ENCODE data around the gene GYG2. TPM values are rescaled to one million over a fixed set of nuclear protein-coding genes. Genes with fewer than 3 reads are reported as not detected.

Gene GYG2
- total and polyA plus RNA-seq, 8 donors: 2.2 to 8.6 (median 4.9) TPM

DNA sequence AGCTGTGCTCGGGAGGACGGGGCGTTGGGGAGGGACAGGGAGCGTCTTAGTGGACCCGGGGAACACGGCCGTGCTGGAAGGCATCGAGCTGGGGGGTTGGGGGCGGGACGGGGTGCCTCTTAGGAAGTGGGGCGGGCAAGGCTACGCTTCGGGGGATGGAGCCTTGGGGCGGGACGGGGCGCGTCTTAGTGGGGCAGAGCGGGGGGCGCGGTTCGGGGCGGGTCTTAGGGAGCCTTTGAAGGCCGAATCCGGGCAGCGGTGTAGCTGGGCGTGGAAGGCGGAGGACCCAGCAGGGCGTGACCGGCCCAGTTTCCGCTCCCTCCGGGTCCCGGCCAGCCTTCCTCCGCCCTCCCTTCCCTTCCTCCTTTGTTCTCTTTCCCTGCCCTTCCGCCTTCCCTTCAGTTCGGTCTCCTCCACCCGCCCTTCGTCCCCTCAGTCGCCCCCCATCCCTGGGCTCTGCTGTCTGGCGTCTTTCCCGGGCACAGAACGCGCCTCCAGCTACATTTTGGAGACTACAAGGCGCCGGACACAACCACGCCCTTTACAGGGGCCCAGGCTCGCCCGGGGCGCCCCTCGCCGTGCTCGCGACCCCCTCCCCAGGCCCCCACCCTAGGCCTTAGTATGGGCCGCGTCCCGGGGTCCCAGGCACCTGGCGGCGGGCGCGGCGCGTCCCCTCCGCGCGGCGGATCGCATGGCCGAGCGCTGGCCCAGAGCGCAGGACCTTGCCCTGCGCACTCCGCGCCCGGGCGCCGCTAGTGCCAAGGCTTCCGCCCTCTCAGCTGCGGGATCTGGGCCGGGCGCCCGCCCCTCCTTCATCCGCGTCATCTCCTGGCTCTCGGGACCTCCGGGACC lies 100.1 kb downstream of the GYG2 start, which contains the start of gene ARSD:
ARSD (minus strand) TSS at position 757 of the 852 bp plus-strand sequence; CDS start at position 693, 64 bp downstream.
- no peak for TF ChIP-seq CTCF (IDR thresholded peaks at IDR 0.05)
- Histone ChIP-seq H3K4me1 (no peaks in the 10 kb centered on the region), H3K36me3 (peaks cover 0 to 6% (median 0%) of the 10 kb centered on the region in 3 donors), H3K4me3 (peak within 1 kb of the TSS; percentile 64 to 86 (median 79)), H3K27ac (peak within 1 kb of the TSS; percentile 96 to 99 (median 98)), H3K27me3 (no peaks in the 10 kb centered on the region), H3K9me3 (no peaks in the 10 kb centered on the region)
- intact Hi-C loops (cut with DNase I): no loop called here
- FAIRE-seq: no peak
- 1 to 2% methylated on average over 49 to 80 of the region's 84 CpGs for WGBS, 2 donors
- ATAC-seq: peak; percentile 89 to 93 (median 93)
- DNase-seq: peak; percentile 90 to 97 (median 95)

GRCh38 chrX:2931155-2931554 lies 102.4 kb downstream of the GYG2 start:
- TF ChIP-seq CTCF (IDR thresholded peaks at IDR 0.05): no peak
- Histone ChIP-seq H3K36me3 (peaks cover 0 to 13% (median 0%) of the 10 kb centered on the region in 3 donors), H3K4me3 (no peak overlapping the region), H3K27me3 (no peaks in the 10 kb centered on the region), H3K9me3 (no peaks in the 10 kb centered on the region), H3K27ac (no peak overlapping the region), H3K4me1 (no peaks in the 10 kb centered on the region)
- DNase-seq (no peak), ATAC-seq (no peak), FAIRE-seq (no peak)
- intact Hi-C loops (cut with DNase I): no loop called here
- WGBS, 2 donors: 97 to 98% methylated on average over 2 of the region's 2 CpGs

GRCh38 chrX:2931612-2932011 lies 102.9 kb downstream of the GYG2 start:
- H3K9me3 ChIP-seq: no peaks in the 10 kb centered on the region
- no peaks in the 10 kb centered on the region for H3K4me1 ChIP-seq
- ATAC-seq: no peak
- peak in 1 of 6 donors; percentile 9 for DNase-seq
- intact Hi-C loops (cut with DNase I): no loop called here
- H3K4me3 ChIP-seq: no peak overlapping the region
- FAIRE-seq: no peak
- H3K36me3 ChIP-seq: peaks cover 0 to 18% (median 0%) of the 10 kb centered on the region in 3 donors
- no peak for TF ChIP-seq CTCF (IDR thresholded peaks at IDR 0.05)
- H3K27ac ChIP-seq: no peak overlapping the region
- no peaks in the 10 kb centered on the region for H3K27me3 ChIP-seq
- 90 to 93% methylated on average over 4 of the region's 4 CpGs for WGBS, 2 donors

Other genes with a start within 250 kb of the GYG2 start
- 100 to 1,000 TPM in 4 of 6 donors, 10 to 100 TPM in 2; 64.5 to 157 (median 126) TPM for gene CD99, start 137.6 kb upstream of the GYG2 start, total RNA-seq
- gene CD99, start 137.6 kb upstream of the GYG2 start, polyA plus RNA-seq: 100 to 1,000 TPM; 207 to 432 TPM
- under 1 TPM in 2 of 6 donors, not detected in 4; 0.12 to 0.32 TPM for gene XG, start 76.9 kb upstream of the GYG2 start, total RNA-seq
- gene XG, start 76.9 kb upstream of the GYG2 start, polyA plus RNA-seq: under 1 TPM; 0.11 to 0.38 TPM
- 10 to 100 TPM; 29.8 to 67.0 (median 52.2) TPM for gene ARSD, start 100.4 kb downstream of the GYG2 start, total RNA-seq
- gene ARSD, start 100.4 kb downstream of the GYG2 start, polyA plus RNA-seq: 10 to 100 TPM; 17.8 to 35.7 TPM
- gene ARSH, start 177.6 kb downstream of the GYG2 start, total RNA-seq: under 1 TPM in 2 of 6 donors, not detected in 4; 0.06 to 0.15 TPM
- gene ARSH, start 177.6 kb downstream of the GYG2 start, polyA plus RNA-seq: under 1 TPM; 0.05 to 0.11 TPM
- gene ARSF, start 212.5 kb downstream of the GYG2 start, total RNA-seq: under 1 TPM in 3 of 6 donors, not detected in 3; 0.24 to 0.46 (median 0.29) TPM
- under 1 TPM; 0.26 to 0.34 TPM for gene ARSF, start 212.5 kb downstream of the GYG2 start, polyA plus RNA-seq